ENCODE measurements around the gene SLC48A1.

DNA sequence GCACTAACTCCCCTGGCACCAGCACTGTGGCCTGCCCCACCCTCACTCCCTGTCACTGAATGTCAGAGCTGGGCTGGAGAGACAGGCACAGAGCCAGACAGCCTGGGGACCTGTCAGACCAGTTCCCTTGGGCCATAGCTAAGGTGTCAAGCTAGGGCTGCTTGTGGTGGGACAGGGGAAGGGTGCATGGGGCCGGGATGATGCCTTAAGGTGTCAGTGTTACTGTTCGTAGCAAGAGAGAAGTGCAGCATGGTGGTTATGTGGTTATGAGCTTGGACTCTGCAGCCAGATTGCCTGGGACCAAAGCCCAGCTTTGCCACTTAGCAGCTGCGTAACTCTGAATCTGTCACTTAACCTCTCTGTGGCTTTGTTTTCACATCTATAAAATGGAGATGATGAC, 18.2 kb upstream of the SLC48A1 start:
- TF ChIP-seq LEF1 (IDR thresholded peaks at IDR 0.05; ENCODE audit: borderline replicate concordance) (no peak), PKNOX1 (IDR thresholded peaks at IDR 0.05) (no peak), BHLHE40 (IDR thresholded peaks at IDR 0.05; ENCODE audit: borderline replicate concordance) (no peak), SUZ12 (IDR thresholded peaks at IDR 0.05) (no peak), NFRKB (IDR thresholded peaks at IDR 0.05) (no peak), SP1 (IDR thresholded peaks at IDR 0.05) (no peak), TARDBP (IDR thresholded peaks at IDR 0.05) (no peak), FOXA1 (IDR thresholded peaks at IDR 0.05) (no peak)

Data from HEK293T (cell line).